Measurements from ENCODE around the gene FBXL2. TPM values are rescaled to one million over a fixed set of nuclear protein-coding genes. Genes with fewer than 3 reads are reported as not detected.

FBXL2 gene
- total and polyA plus RNA-seq, 2 of the 8 experiments (the other 6 are each of a cell fraction or from before 2014, with no cell fraction given) = 3.1 to 5.4 TPM

GRCh38 chr3:33386631-33387030, 109.4 kb downstream of the FBXL2 start:
- no peak overlapping the region for H3K27ac ChIP-seq (ENCODE audit: low read depth, low read length)
- no peak overlapping the region for H3K9ac ChIP-seq (replicated peaks in 1 of 4; ENCODE audit: extremely low read depth in 1 of 4, low read depth in 3 of 4, low read length in 3 of 4)
- no peak overlapping the region for H2AFZ ChIP-seq (ENCODE audit: low read length)
- H2BK12ac ChIP-seq (ENCODE audit: low read depth, low read length) = no peak overlapping the region
- peaks cover 0 to 3% of the 10 kb centered on the region in 2 experiments for H4K20me1 ChIP-seq (replicated peaks in 1 of 2; ENCODE audit: control insufficient read depth in 1 of 2, insufficient read depth in 2 of 2, low read length in 2 of 2)
- no peak overlapping the region for H3K14ac ChIP-seq (ENCODE audit: insufficient read length)
- no peak overlapping the region for H4K5ac ChIP-seq (ENCODE audit: insufficient read length, low read depth, low read length)
- no peak overlapping the region for H3K4me3 ChIP-seq (ENCODE audit: extremely low read depth in 1 of 4, insufficient read depth in 2 of 4, low read depth in 3 of 4, low read length in 4 of 4)
- TF ChIP-seq CTBP2 (IDR thresholded peaks at IDR 0.05; ENCODE audit: borderline replicate concordance, insufficient read depth, insufficient read length, low read length) = no peak
- no peak for TF ChIP-seq RNF2 (IDR thresholded peaks at IDR 0.05; ENCODE audit: borderline replicate concordance, low read depth, low read length, missing control alignments, poor library complexity, severe bottlenecking)
- no peak for TF ChIP-seq TCF12 (IDR thresholded peaks at IDR 0.05; ENCODE audit: low read depth, low read length)
- TF ChIP-seq GABPA (IDR thresholded peaks at IDR 0.05; ENCODE audit: borderline replicate concordance, insufficient read depth, low read length) = no peak
- no peak for TF ChIP-seq SRF (IDR thresholded peaks at IDR 0.05; ENCODE audit: low read depth, low read length)
- no peak for TF ChIP-seq RFX5 (IDR thresholded peaks at IDR 0.05; ENCODE audit: borderline replicate concordance, low read depth, low read length)
- TF ChIP-seq E2F6 (IDR thresholded peaks at IDR 0.05) = no peak
- no peak overlapping the region for H3K4me2 ChIP-seq (ENCODE audit: insufficient read depth in 1 of 2, low read depth in 2 of 2, low read length in 2 of 2)
- no peak overlapping the region for H4K8ac ChIP-seq (ENCODE audit: extremely low read depth, insufficient read depth, low read length)
- no peaks in the 10 kb centered on the region for H3K9me3 ChIP-seq (ENCODE audit: insufficient read depth in 2 of 2, low read depth in 1 of 2, low read length in 1 of 2)
- no peak overlapping the region for H3K23ac ChIP-seq (ENCODE audit: insufficient read length)
- no peak overlapping the region for H2AK5ac ChIP-seq (ENCODE audit: low read depth, low read length)
- no peaks in the 10 kb centered on the region for H3K27me3 ChIP-seq (replicated peaks in 1 of 4; ENCODE audit: control insufficient read depth in 3 of 4, extremely low read depth in 1 of 4, insufficient read depth in 3 of 4, low read length in 3 of 4)
- peaks cover 2% of the 10 kb centered on the region; the same call in 1 of the 2 replicates for H3K79me1 ChIP-seq (ENCODE audit: low read depth, low read length)
- H2BK5ac ChIP-seq (ENCODE audit: low read depth, low read length) = no peak overlapping the region
- no peaks in the 10 kb centered on the region for H3K23me2 ChIP-seq (ENCODE audit: low read depth, low read length)
- no peak for DNase-seq (ENCODE audit: low read depth in 1 of 2, low spot score in 2 of 2)
- no peaks in the 10 kb centered on the region; a peak in 1 of 7 replicates for H3K4me1 ChIP-seq (replicated peaks in 1 of 4; ENCODE audit: control insufficient read depth in 3 of 4, insufficient read depth in 4 of 4, low read length in 3 of 4)
- H2BK15ac ChIP-seq (ENCODE audit: low read length) = no peak overlapping the region
- no peak overlapping the region for H3K4ac ChIP-seq (replicated peaks; ENCODE audit: insufficient read length, low read depth, low read length)
- H3K79me2 ChIP-seq (ENCODE audit: control insufficient read depth in 1 of 2, insufficient read depth in 2 of 2, low read length in 2 of 2) = no peaks in the 10 kb centered on the region
- H4K91ac ChIP-seq (replicated peaks; ENCODE audit: insufficient read length, low read length) = no peak overlapping the region
- FAIRE-seq = no peak
- CTCF ChIA-PET (ENCODE audit: partially characterized antibody) = interaction anchor here (0.9 to 5.7 kb wide), 5 partner anchors 8 to 400 kb away, joined by 4 to 24 read pairs (median 6); no protein-coding TSS in a partner anchor
- H2BK120ac ChIP-seq (replicated peaks; ENCODE audit: low read depth, low read length) = no peak overlapping the region
- POLR2A ChIA-PET (ENCODE audit: partially characterized antibody) = interaction anchor here (1.5 kb wide), 1 partner anchor 9 kb away, joined by 4 read pairs; no protein-coding TSS in a partner anchor
- H3K18ac ChIP-seq (ENCODE audit: extremely low read depth, low read length) = no peak overlapping the region
- H3K56ac ChIP-seq (replicated peaks; ENCODE audit: insufficient read length, low read depth, low read length) = no peak overlapping the region
- H2BK20ac ChIP-seq (ENCODE audit: low read length) = no peak overlapping the region
- WGBS, 2 experiments (ENCODE audit: extremely low coverage in 1 of 2, insufficient coverage in 1 of 2, insufficient read length in 1 of 2, insufficient replicate concordance in 2 of 2, low coverage in 1 of 2, low lambda C conversion rate in 2 of 2, missing lambda C conversion rate in 1 of 2) = 94% methylated on average over 1 of the region's 1 CpG; no CpG with 5 or more reads in 1 of the 2 experiments
- peaks cover 9 to 49% (median 27%) of the 10 kb centered on the region in 4 experiments; a peak in 7 of 8 replicates for H3K36me3 ChIP-seq (ENCODE audit: control insufficient read depth in 2 of 4, insufficient read depth in 4 of 4, low read length in 3 of 4)

Data from H1 (cell line).